IMR-90 (cell line): ENCODE measurements around the gene TSPAN31. TPM values are rescaled to one million over a fixed set of nuclear protein-coding genes. Genes with fewer than 3 reads are reported as not detected.

Source experiments
- ATAC-seq: fragments of 200-7000 bp; cut with Tn5 transposase; 2 replicates; pipeline ENCODE4 v1.9.1; 2020; ENCODE audit warnings: low read depth, mild to moderate bottlenecking, moderate library complexity
- BruUV-seq: library from RNA; stranded (reverse); fragments of 400-500 nt; replicated peaks from 2 replicates; lab custom pipeline; 2021; lab: Mats Ljungman, UMichigan
- CTCF ChIA-PET: fragments of 300-600 bp; formaldehyde crosslinking; extraction: SDS; loops from one replicate; lab custom pipeline; 2021; ENCODE audit warnings: antibody characterized with exemption; lab: Yijun Ruan, JAX
- POLR2A ChIA-PET: fragments of 300-600 bp; sonication (Branson Sonifier 250); formaldehyde crosslinking; loops from one replicate; lab custom pipeline; 2022; ENCODE audit warnings: antibody characterized with exemption; ENCODE audit not compliant: unreplicated experiment; lab: Charles Lee
- DNase-seq: peaks from one replicate; pipeline ENCODE4 v3.0.0; 2013
- H2AFZ ChIP-seq: replicated peaks from 2 replicates; pipeline ENCODE3; 2013; ENCODE audit warnings: low read length, mild to moderate bottlenecking; ENCODE audit not compliant: poor library complexity
- H2AK5ac ChIP-seq: 2 replicates; pipeline ENCODE4 v1.6.1; 2013; ENCODE audit warnings: low read depth, low read length, inconsistent platforms
- H2AK9ac ChIP-seq: replicated peaks from 2 replicates; pipeline ENCODE3; 2013; ENCODE audit warnings: mild to moderate bottlenecking, low read depth, low read length, moderate library complexity; ENCODE audit not compliant: poor library complexity
- H2BK120ac ChIP-seq: 2 replicates; pipeline ENCODE4 v1.6.1; 2013; ENCODE audit warnings: low read depth, low read length, inconsistent platforms
- H2BK15ac ChIP-seq: 3 replicates; pipeline ENCODE4 v1.6.1; 2013; ENCODE audit warnings: low read depth, low read length, inconsistent platforms
- H2BK20ac ChIP-seq: 2 replicates; pipeline ENCODE4 v1.6.1; 2013; ENCODE audit warnings: low read depth, mild to moderate bottlenecking, inconsistent platforms, low read length, moderate library complexity
- H2BK5ac ChIP-seq: 2 replicates; pipeline ENCODE4 v1.6.1; 2013; ENCODE audit warnings: mild to moderate bottlenecking, low read depth, low read length, inconsistent platforms; ENCODE audit not compliant: poor library complexity, severe bottlenecking
- H3K14ac ChIP-seq: replicated peaks from 2 replicates; pipeline ENCODE4 v1.6.1; 2013; ENCODE audit warnings: low read depth, low read length, inconsistent platforms
- H3K18ac ChIP-seq: 2 replicates; pipeline ENCODE4 v1.6.1; 2013; ENCODE audit warnings: low read depth, low read length, control low read depth
- H3K23ac ChIP-seq: 2 replicates; pipeline ENCODE4 v1.6.1; 2013; ENCODE audit warnings: low read depth, low read length, inconsistent platforms
- H3K27ac ChIP-seq: 2 replicates; pipeline ENCODE4 v1.5.1; 2013; ENCODE audit warnings: mild to moderate bottlenecking, control low read depth, low read length; ENCODE audit not compliant: insufficient read depth
- H3K27me3 ChIP-seq: 2 replicates; pipeline ENCODE4 v1.6.1; 2013; ENCODE audit warnings: low read length; ENCODE audit not compliant: control insufficient read depth, insufficient read depth
- H3K36me3 ChIP-seq: 2 replicates; pipeline ENCODE4 v1.6.1; 2013; ENCODE audit warnings: low read length, mixed read lengths; ENCODE audit not compliant: control insufficient read depth, insufficient read depth
- H3K4ac ChIP-seq: 2 replicates; pipeline ENCODE4 v1.6.1; 2013; ENCODE audit warnings: low read depth, low read length, inconsistent platforms
- H3K4me1 ChIP-seq: 2 replicates; pipeline ENCODE4 v1.6.1; 2013; ENCODE audit warnings: low read length, mixed read lengths; ENCODE audit not compliant: control insufficient read depth, insufficient read depth
- H3K4me2 ChIP-seq: 2 replicates; pipeline ENCODE4 v1.6.1; 2013; ENCODE audit warnings: low read depth, mild to moderate bottlenecking, control low read depth, low read length, moderate library complexity
- H3K4me3 ChIP-seq: 2 replicates; pipeline ENCODE4 v1.5.1; 2013; ENCODE audit warnings: low read depth, mild to moderate bottlenecking, control low read depth, low read length, moderate library complexity; ENCODE audit not compliant: insufficient read depth
- H3K56ac ChIP-seq: 2 replicates; pipeline ENCODE4 v1.6.1; 2013; ENCODE audit warnings: low read length, inconsistent platforms; ENCODE audit not compliant: insufficient read depth; ENCODE audit errors: extremely low read depth
- H3K79me1 ChIP-seq, 2 experiments: 2 replicates each; pipeline ENCODE4 v1.6.1; 2013; ENCODE audit warnings: low read length in 2 of 2, inconsistent platforms in 1 of 2, low read depth in 1 of 2
- H3K9ac ChIP-seq: 2 replicates; pipeline ENCODE4 v1.6.1; 2013; ENCODE audit warnings: low read depth, low read length, control low read depth
- H3K9me1 ChIP-seq: 2 replicates; pipeline ENCODE4 v1.6.1; 2013; ENCODE audit warnings: low read length, inconsistent platforms; ENCODE audit not compliant: insufficient read depth
- H3K9me3 ChIP-seq: 2 replicates; pipeline ENCODE4 v1.6.1; 2013; ENCODE audit warnings: low read length; ENCODE audit not compliant: control insufficient read depth, insufficient read depth
- H4K20me1 ChIP-seq: 2 replicates; pipeline ENCODE4 v1.6.1; 2013; ENCODE audit warnings: low read length, inconsistent platforms; ENCODE audit not compliant: insufficient read depth
- H4K5ac ChIP-seq: 2 replicates; pipeline ENCODE4 v1.6.1; 2013; ENCODE audit warnings: mild to moderate bottlenecking, low read depth, low read length, control low read depth
- H4K8ac ChIP-seq, 2 experiments: 2 replicates each; pipeline ENCODE4 v1.6.1; 2013; ENCODE audit warnings: low read depth in 2 of 2, low read length in 2 of 2, control low read depth in 1 of 2, inconsistent platforms in 1 of 2
- H4K91ac ChIP-seq: 2 replicates; pipeline ENCODE4 v1.6.1; 2013; ENCODE audit warnings: low read depth, low read length, inconsistent platforms; ENCODE audit not compliant: insufficient read depth
- CEBPB ChIP-seq: IDR thresholded peaks from 2 replicates; pipeline ENCODE4 v1.6.1; 2012; ENCODE audit warnings: low read depth, low read length, improper control_type of control experiment
- CHD1 ChIP-seq: IDR thresholded peaks from 2 replicates; pipeline ENCODE4 v1.6.1; 2012; ENCODE audit warnings: low read depth, low read length, improper control_type of control experiment
- FOS ChIP-seq: fragments of 150-350 bp; IDR thresholded peaks from 2 replicates; pipeline ENCODE4 v1.6.1; 2016; ENCODE audit warnings: low read depth, low read length
- MAFK ChIP-seq: IDR thresholded peaks from 2 replicates; pipeline ENCODE4 v1.6.1; 2012; ENCODE audit warnings: low read depth, low read length, improper control_type of control experiment
- MAZ ChIP-seq: IDR thresholded peaks from 2 replicates; pipeline ENCODE4 v1.6.1; 2012; ENCODE audit warnings: low read depth, mild to moderate bottlenecking, low read length, improper control_type of control experiment, moderate library complexity, borderline replicate concordance
- MXI1 ChIP-seq: IDR thresholded peaks from 2 replicates; pipeline ENCODE4 v1.6.1; 2012; ENCODE audit warnings: low read depth, mild to moderate bottlenecking, low read length, moderate library complexity, borderline replicate concordance
- NFE2L2 ChIP-seq: fragments of 150-350 bp; IDR thresholded peaks from 2 replicates; pipeline ENCODE4 v1.6.1; 2016; ENCODE audit warnings: low read depth, mild to moderate bottlenecking, low read length
- POLR2A ChIP-seq: IDR thresholded peaks from 2 replicates; pipeline ENCODE4 v1.6.1; 2012; ENCODE audit warnings: mild to moderate bottlenecking, low read depth, low read length
- RAD21 ChIP-seq: IDR thresholded peaks from 2 replicates; pipeline ENCODE4 v1.6.1; 2012; ENCODE audit warnings: low read length, improper control_type of control experiment
- RCOR1 ChIP-seq: IDR thresholded peaks from 2 replicates; pipeline ENCODE4 v1.6.1; 2012; ENCODE audit warnings: mild to moderate bottlenecking, low read length, improper control_type of control experiment; ENCODE audit not compliant: insufficient replicate concordance
- RFX5 ChIP-seq: IDR thresholded peaks from 2 replicates; pipeline ENCODE4 v1.8.0; 2012; ENCODE audit warnings: low read depth, mild to moderate bottlenecking, low read length, moderate library complexity
- SMC3 ChIP-seq: fragments of 150-350 bp; IDR thresholded peaks from 2 replicates; pipeline ENCODE4 v1.6.1; 2016; ENCODE audit warnings: low read depth, mild to moderate bottlenecking, antibody characterized with exemption, low read length, moderate library complexity
- WGBS, 2 experiments: methylation state at CpG; one replicate each; pipeline versions ENCODE4 v1.1.5 to v1.1.7; 2013; ENCODE audit warnings: missing lambda C conversion rate in 2 of 2; ENCODE audit not compliant: insufficient read length in 1 of 2; ENCODE audit errors: extremely low coverage in 2 of 2; 5-methylcytosine and 5-hydroxymethylcytosine counted together
- dilution Hi-C: fragments of 300-500 bp; cut with HindIII; formaldehyde crosslinking; loops from one replicate; pipeline ENCODE4 v1.14.3; 2018; ENCODE audit warnings: low sequenced_read_pairs; ENCODE audit not compliant: unreplicated experiment
- in situ Hi-C: fragments of 300-500 bp; cut with MboI; formaldehyde crosslinking; loops from 3 replicates; pipeline ENCODE4 v1.14.3; 2019; ENCODE audit warnings: low sequenced_read_pairs, inconsistent platforms, mixed read lengths
- intact Hi-C: fragments of 100-400 bp; cut with micrococcal nuclease; formaldehyde crosslinking; loops from 2 replicates; pipeline ENCODE4 v1.10.0; 2022
- polyA plus RNA-seq, 3 experiments: library from polyadenylated mRNA; depleted of rRNA; stranded (reverse); fragments of >200 nt; gene quantifications; 2 replicates each; pipeline ENCODE4 v1.2.3, GENCODE V29; 2012; ENCODE audit warnings: low replicate concordance in 1 of 3
- total RNA-seq: library from RNA; depleted of rRNA; stranded (reverse); fragments of >200 nt; gene quantifications from 2 replicates; pipeline ENCODE4 v1.2.3, GENCODE V29; 2012
- TF ChIP-seq, protein P1 (sequence below): fragments of 150-350 bp; IDR thresholded peaks from 2 replicates; pipeline ENCODE4 v1.6.1; 2017; ENCODE audit warnings: mild to moderate bottlenecking, antibody characterized with exemption, low read length, low read depth
- TF ChIP-seq, protein P2 (sequence below): fragments of 150-350 bp; IDR thresholded peaks from 2 replicates; pipeline ENCODE4 v1.6.1; 2016; ENCODE audit warnings: low read depth, mild to moderate bottlenecking, low read length, moderate library complexity, borderline replicate concordance

The TSPAN31 gene
- total and polyA plus RNA-seq, 2 of the 4 experiments (the other 2 are of a cell fraction), result 12.3 to 71.2 TPM

DNA sequence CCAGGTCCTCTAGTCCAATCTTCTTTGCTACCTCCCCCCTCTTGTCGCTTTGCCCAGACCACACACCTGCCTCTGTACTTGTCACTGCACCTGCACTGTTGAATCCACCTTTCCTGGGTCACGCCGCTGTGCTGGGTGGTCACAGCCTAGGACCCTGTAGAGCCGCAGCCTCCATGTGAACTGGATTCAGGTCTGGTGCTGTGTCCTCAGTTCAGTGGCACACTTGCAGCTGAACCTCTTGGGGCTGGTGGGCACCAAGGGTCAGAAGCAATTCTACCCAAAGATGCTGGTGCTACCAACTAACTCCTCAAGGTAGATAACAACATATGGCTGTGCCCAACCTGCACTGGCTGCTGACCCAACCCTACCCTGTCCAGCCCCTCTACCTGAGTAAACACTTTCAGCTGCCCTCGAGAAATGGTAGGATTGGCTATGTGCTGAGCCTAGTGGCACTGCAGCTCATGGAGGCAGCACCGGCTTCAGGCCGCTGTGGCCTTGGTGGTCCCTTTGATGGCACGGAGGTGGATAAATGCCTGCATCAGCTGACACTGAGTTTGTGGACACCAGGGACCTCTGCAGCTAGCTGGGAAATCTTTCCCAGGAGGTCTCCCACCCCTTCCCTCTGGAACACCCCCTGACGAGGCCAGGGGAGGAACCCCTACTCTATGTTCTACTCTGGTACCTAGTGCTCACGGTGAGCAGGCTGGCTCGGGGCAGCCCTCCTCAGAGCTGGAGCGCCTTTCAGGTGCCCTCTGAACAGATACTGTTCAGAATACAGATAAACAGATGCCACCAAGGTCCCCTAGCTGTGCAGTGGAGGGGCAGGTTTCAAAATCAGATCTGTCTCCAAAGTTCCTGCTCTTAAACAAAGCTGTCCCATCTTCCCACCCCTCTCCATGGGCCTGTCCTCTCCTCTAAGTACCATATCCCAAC, 20.6 kb upstream of the TSPAN31 start:
- no peak overlapping the region for H2BK120ac ChIP-seq
- no peak overlapping the region for H3K18ac ChIP-seq
- H3K4ac ChIP-seq, result no peak overlapping the region
- H3K56ac ChIP-seq, result no peak overlapping the region
- intact Hi-C loops, result no loop called here
- no peak overlapping the region for H3K14ac ChIP-seq
- H3K4me2 ChIP-seq, result no peak overlapping the region
- ATAC-seq, result no peak
- WGBS, 2 experiments, result 78% methylated on average over 2 of the region's 12 CpGs; no CpG with 5 or more reads in 1 of the 2 experiments
- no peak overlapping the region for H2BK15ac ChIP-seq
- 0 out of 2 replicates have a peak, but pooled peaks cover 4% of the 10 kb centered on the region for H3K4me1 ChIP-seq
- H3K79me1 ChIP-seq, result peaks cover 0 to 17% of the 10 kb centered on the region in 2 experiments; a peak in 1 of 4 replicates
- DNase-seq, result no peak
- in situ Hi-C loops, result no loop called here
- no peak overlapping the region for H3K4me3 ChIP-seq
- H3K36me3 ChIP-seq, result peaks cover 22% of the 10 kb centered on the region
- no peak overlapping the region for H3K27ac ChIP-seq
- no peak overlapping the region for H3K9ac ChIP-seq
- dilution Hi-C loops, result no loop called here
- H4K20me1 ChIP-seq, result peaks cover 9% of the 10 kb centered on the region; the same call in 1 of the 2 replicates
- no peak overlapping the region for H2BK20ac ChIP-seq
- no TSS peak for BruUV-seq
- no peak overlapping the region for H4K91ac ChIP-seq
- H3K23ac ChIP-seq, result no peak overlapping the region
- POLR2A ChIA-PET, result no interaction called here
- no peak overlapping the region for H4K5ac ChIP-seq
- H3K9me3 ChIP-seq, result no peaks in the 10 kb centered on the region
- H3K9me1 ChIP-seq, result peaks cover 8% of the 10 kb centered on the region; the same call in 1 of the 2 replicates
- H2AK9ac ChIP-seq, result peak overlapping the region; percentile 43
- no peak overlapping the region for H2BK5ac ChIP-seq
- CTCF ChIA-PET, result no interaction called here
- H3K27me3 ChIP-seq, result no peaks in the 10 kb centered on the region; the same call in 1 of the 2 replicates
- H2AFZ ChIP-seq, result no peak overlapping the region
- no peak overlapping the region for H2AK5ac ChIP-seq
- no peak overlapping the region for H4K8ac ChIP-seq
- TF ChIP-seq MAZ (no peak), RAD21 (no peak), MXI1 (no peak), SMC3 (no peak), NFE2L2 (no peak), CEBPB (no peak), RFX5 (no peak), MAFK (no peak), FOS (no peak), RCOR1 (no peak), POLR2A (no peak), CHD1 (no peak)
- TF ChIP-seq, protein P1, sequence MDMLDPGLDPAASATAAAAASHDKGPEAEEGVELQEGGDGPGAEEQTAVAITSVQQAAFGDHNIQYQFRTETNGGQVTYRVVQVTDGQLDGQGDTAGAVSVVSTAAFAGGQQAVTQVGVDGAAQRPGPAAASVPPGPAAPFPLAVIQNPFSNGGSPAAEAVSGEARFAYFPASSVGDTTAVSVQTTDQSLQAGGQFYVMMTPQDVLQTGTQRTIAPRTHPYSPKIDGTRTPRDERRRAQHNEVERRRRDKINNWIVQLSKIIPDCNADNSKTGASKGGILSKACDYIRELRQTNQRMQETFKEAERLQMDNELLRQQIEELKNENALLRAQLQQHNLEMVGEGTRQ, result no peak
- TF ChIP-seq, protein P2, sequence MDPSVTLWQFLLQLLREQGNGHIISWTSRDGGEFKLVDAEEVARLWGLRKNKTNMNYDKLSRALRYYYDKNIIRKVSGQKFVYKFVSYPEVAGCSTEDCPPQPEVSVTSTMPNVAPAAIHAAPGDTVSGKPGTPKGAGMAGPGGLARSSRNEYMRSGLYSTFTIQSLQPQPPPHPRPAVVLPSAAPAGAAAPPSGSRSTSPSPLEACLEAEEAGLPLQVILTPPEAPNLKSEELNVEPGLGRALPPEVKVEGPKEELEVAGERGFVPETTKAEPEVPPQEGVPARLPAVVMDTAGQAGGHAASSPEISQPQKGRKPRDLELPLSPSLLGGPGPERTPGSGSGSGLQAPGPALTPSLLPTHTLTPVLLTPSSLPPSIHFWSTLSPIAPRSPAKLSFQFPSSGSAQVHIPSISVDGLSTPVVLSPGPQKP, result no peak
